K562 (cell line): ENCODE measurements around the gene CALCOCO2. TPM values are rescaled to one million over a fixed set of nuclear protein-coding genes. Genes with fewer than 3 reads are reported as not detected.

ENCODE experiments used
- ATAC-seq: fragments of 200-7000 bp; cut with Tn5 transposase; 3 replicates; pipeline ENCODE4 v1.9.1; 2020; ENCODE audit warnings: moderate library complexity
- BruUV-seq: library from RNA; stranded (reverse); fragments of 400-500 nt; replicated peaks from 2 replicates; lab custom pipeline; 2021; lab: Mats Ljungman, UMichigan
- CTCF ChIA-PET: fragments of 300-600 bp; formaldehyde crosslinking; extraction: SDS; loops from one replicate; lab custom pipeline; 2021; ENCODE audit warnings: low intra/inter-chr PET ratio; lab: Yijun Ruan, JAX
- POLR2A ChIA-PET: fragments of 300-600, 350-650 bp; sonication (Branson Sonifier 250); formaldehyde crosslinking; extraction: SDS; loops from one replicate; lab custom pipeline; 2021; ENCODE audit warnings: antibody characterized with exemption, inconsistent platforms; lab: Yijun Ruan, JAX
- DNase-seq, 4 experiments: peaks; one replicate each; pipeline versions ENCODE4 v3.0.0 to v3.0.0-alpha.2; 2011 to 2018; ENCODE audit warnings: low spot score in 3 of 4, mixed read lengths in 3 of 4; ENCODE audit errors: extremely low read depth in 1 of 4
- FAIRE-seq: peaks from 2 replicates; lab custom pipeline; 2011; peaks lifted over from hg19 to GRCh38; lab: Jason Lieb, UNC
- H2AFZ ChIP-seq: 2 replicates; pipeline ENCODE4 v1.6.0; 2011; ENCODE audit warnings: low read depth, low read length, control low read depth, inconsistent platforms
- H3K27ac ChIP-seq: fragments of 200-600 bp; 3 replicates; pipeline ENCODE4 v1.8.0; 2011; ENCODE audit warnings: low read depth, mild to moderate bottlenecking, control low read depth, inconsistent platforms, low read length, moderate library complexity, mixed read lengths; ENCODE audit errors: extremely low read depth
- H3K27me3 ChIP-seq, 2 experiments: fragments of 300-600 bp in 1 of 2; 2 replicates in 1 of 2; 3 replicates in 1 of 2; pipeline versions ENCODE4 v1.6.0 to v1.8.0; 2011; ENCODE audit warnings: inconsistent platforms in 2 of 2, low read length in 2 of 2, mild to moderate bottlenecking in 1 of 2, mixed read lengths in 1 of 2, moderate library complexity in 1 of 2; ENCODE audit not compliant: control insufficient read depth in 2 of 2, insufficient read depth in 2 of 2
- H3K36me3 ChIP-seq: fragments of 300-600 bp; 3 replicates; pipeline ENCODE4 v1.8.0; 2011; ENCODE audit warnings: mild to moderate bottlenecking, low read length, inconsistent platforms; ENCODE audit not compliant: control insufficient read depth, insufficient read depth
- H3K4me1 ChIP-seq, 2 experiments: fragments of 200-600 bp in 1 of 2; replicated peaks in 1 of 2; 2 replicates in 1 of 2; 3 replicates in 1 of 2; pipeline versions ENCODE4 v1.5.1 to v1.8.0; 2011; ENCODE audit warnings: inconsistent platforms in 2 of 2, low read length in 2 of 2, mild to moderate bottlenecking in 1 of 2, mixed read lengths in 1 of 2, moderate library complexity in 1 of 2; ENCODE audit not compliant: control insufficient read depth in 2 of 2, insufficient read depth in 2 of 2
- H3K4me2 ChIP-seq: 2 replicates; pipeline ENCODE4 v1.6.1; 2011; ENCODE audit warnings: low read length, control low read depth, inconsistent platforms, mixed read lengths; ENCODE audit not compliant: insufficient read depth
- H3K4me3 ChIP-seq: fragments of 200-600 bp; sonication (generic), shearing (Covaris generic); 2 replicates; pipeline ENCODE4 v1.5.1; 2016; ENCODE audit warnings: control low read depth, inconsistent platforms
- H3K79me2 ChIP-seq: fragments of 200-600 bp; 3 replicates; pipeline ENCODE4 v1.8.0; 2011; ENCODE audit warnings: low read length, inconsistent platforms; ENCODE audit not compliant: control insufficient read depth, insufficient read depth
- H3K9ac ChIP-seq, 2 experiments: 2 replicates each; pipeline versions ENCODE4 v1.6.0 to v1.6.1; 2011; ENCODE audit warnings: low read depth in 2 of 2, low read length in 2 of 2, control low read depth in 1 of 2, inconsistent platforms in 1 of 2, mild to moderate bottlenecking in 1 of 2, mixed read lengths in 1 of 2; ENCODE audit not compliant: insufficient read depth in 1 of 2
- H3K9me1 ChIP-seq: one replicate; pipeline ENCODE4 v1.6.0; 2011; ENCODE audit warnings: inconsistent platforms, mild to moderate bottlenecking, low read length, moderate library complexity; ENCODE audit not compliant: control insufficient read depth, insufficient read depth
- H3K9me3 ChIP-seq: replicated peaks from 2 replicates; pipeline ENCODE4 v1.5.1; 2011; ENCODE audit warnings: low read depth, low read length, inconsistent platforms; ENCODE audit not compliant: control insufficient read depth, insufficient read depth
- H4K20me1 ChIP-seq: replicated peaks from 2 replicates; pipeline ENCODE4 v1.6.1; 2011; ENCODE audit warnings: low read length, inconsistent platforms, mixed read lengths; ENCODE audit not compliant: control insufficient read depth, insufficient read depth
- CCAR2 ChIP-seq: fragments of 200-400 bp; formaldehyde crosslinking; IDR thresholded peaks from 2 replicates; pipeline ENCODE4 v1.6.1; 2017; ENCODE audit warnings: mild to moderate bottlenecking, low read depth, low read length
- FOXK2 ChIP-seq, 2 experiments: fragments of 450-650 bp; IDR thresholded peaks in 1 of 2; conservative IDR thresholded peaks in 1 of 2; 2 replicates each; pipeline ENCODE4 v1.6.1; 2016; ENCODE audit warnings: low read depth in 2 of 2, mild to moderate bottlenecking in 1 of 2
- GATA2 ChIP-seq: sonication (generic); formaldehyde crosslinking; IDR thresholded peaks from 2 replicates; pipeline ENCODE4 v1.4.0; 2020; ENCODE audit warnings: mild to moderate bottlenecking, missing genetic modification reagents
- JUND ChIP-seq, 2 experiments: IDR thresholded peaks; 2 replicates in 1 of 2; 3 replicates in 1 of 2; pipeline ENCODE4 v1.6.1; 2011; ENCODE audit warnings: borderline replicate concordance in 2 of 2, low read depth in 2 of 2, low read length in 2 of 2, improper control_type of control experiment in 1 of 2, missing biosample characterization in 1 of 2, missing genetic modification characterization in 1 of 2, missing genetic modification reagents in 1 of 2
- MAZ ChIP-seq, 2 experiments: fragments of 450-650 bp in 1 of 2; sonication (generic) in 1 of 2; formaldehyde crosslinking; IDR thresholded peaks in 1 of 2; conservative IDR thresholded peaks in 1 of 2; 2 replicates each; pipeline versions ENCODE4 v1.4.0 to v1.5.0; 2020; ENCODE audit warnings: mild to moderate bottlenecking in 1 of 2, missing genetic modification reagents in 1 of 2
- MTA1 ChIP-seq: fragments of 450-650 bp; IDR thresholded peaks from 2 replicates; pipeline ENCODE4 v1.6.1; 2017; ENCODE audit warnings: borderline replicate concordance
- MTA2 ChIP-seq: fragments of 450-650 bp; IDR thresholded peaks from 2 replicates; pipeline ENCODE4 v1.6.1; 2016; ENCODE audit warnings: low read depth
- RAD21 ChIP-seq, 2 experiments: fragments of 250-450 bp in 1 of 2; fragments of 450-650 bp in 1 of 2; sonication (Bioruptor Pico) in 1 of 2; formaldehyde crosslinking in 1 of 2; IDR thresholded peaks in 1 of 2; conservative IDR thresholded peaks in 1 of 2; 2 replicates each; pipeline versions ENCODE4 v1.4.0 to v1.8.0; 2020 to 2022; ENCODE audit warnings: mild to moderate bottlenecking in 2 of 2, moderate library complexity in 1 of 2
- SMARCA5 ChIP-seq: fragments of 450-650 bp; IDR thresholded peaks from 2 replicates; pipeline ENCODE4 v1.6.1; 2016
- TAF1 ChIP-seq: IDR thresholded peaks from 2 replicates; pipeline ENCODE4 v1.6.1; 2011; ENCODE audit warnings: mild to moderate bottlenecking, low read length, moderate library complexity; ENCODE audit not compliant: insufficient read depth, control insufficient read depth, severe bottlenecking; ENCODE audit errors: extremely low read depth
- WGBS: fragments of 100-300 bp; shearing (Covaris generic); methylation state at CpG from one replicate; pipeline ENCODE4 v1.1.6; 2016; ENCODE audit warnings: low coverage, mixed read lengths; ENCODE audit not compliant: insufficient coverage; ENCODE audit errors: missing lambda C conversion rate; 5-methylcytosine and 5-hydroxymethylcytosine counted together
- in situ Hi-C: fragments of 300-500 bp; cut with MboI; formaldehyde crosslinking; loops from 4 replicates; pipeline ENCODE4 v1.15.0; 2018; ENCODE audit warnings: inconsistent platforms, mixed read lengths
- intact Hi-C: fragments of 100-400 bp; cut with micrococcal nuclease; formaldehyde crosslinking; loops from 2 replicates; pipeline ENCODE4 v1.14.2; 2022
- polyA plus RNA-seq, 8 experiments: library from polyadenylated mRNA; depleted of rRNA in 4 of 8; stranded (reverse) in 5 of 8; unstranded in 3 of 8; fragments of >200 nt; fragmentation: Nextera tagmentation in 2 of 8; fragmentation: Illumina TruSeq in 1 of 8; extraction: Ambion mirVana in 2 of 8; extraction: Trizol in 1 of 8; gene quantifications; 2 replicates each; pipeline versions ENCODE4 v1.2.1 to v1.2.3, GENCODE V29; 2011 to 2014; ENCODE audit warnings: inconsistent platforms in 1 of 8, missing spikeins in 1 of 8
- total RNA-seq, 7 experiments: library from RNA; depleted of rRNA in 6 of 7; stranded (reverse); fragments of >200 nt in 6 of 7; fragmentation: Illumina TruSeq in 2 of 7; extraction: Trizol in 2 of 7; gene quantifications; 2 replicates each; pipeline versions ENCODE4 v1.2.1 to v1.2.3, GENCODE V29; 2011 to 2021; ENCODE audit warnings: low replicate concordance in 1 of 7
- TF ChIP-seq, protein P1 (sequence below): fragments of 450-650 bp; formaldehyde crosslinking; IDR thresholded peaks from 2 replicates; pipeline ENCODE4 v1.4.0; 2020; ENCODE audit warnings: mild to moderate bottlenecking, moderate library complexity
- TF ChIP-seq, protein P2 (sequence below): fragments of 450-650 bp; IDR thresholded peaks from 2 replicates; pipeline ENCODE4 v1.6.1; 2016; ENCODE audit warnings: borderline replicate concordance
- TF ChIP-seq, protein P3 (sequence below): sonication (generic); formaldehyde crosslinking; IDR thresholded peaks from 2 replicates; pipeline ENCODE4 v1.8.0; 2022; ENCODE audit warnings: mild to moderate bottlenecking, missing genetic modification reagents

The CALCOCO2 gene
- total and polyA plus RNA-seq, 9 of the 15 experiments (the other 6 are each of a cell fraction or from before 2014, with no cell fraction given) = 24.1 to 87.3 (median 67.5) TPM

DNA sequence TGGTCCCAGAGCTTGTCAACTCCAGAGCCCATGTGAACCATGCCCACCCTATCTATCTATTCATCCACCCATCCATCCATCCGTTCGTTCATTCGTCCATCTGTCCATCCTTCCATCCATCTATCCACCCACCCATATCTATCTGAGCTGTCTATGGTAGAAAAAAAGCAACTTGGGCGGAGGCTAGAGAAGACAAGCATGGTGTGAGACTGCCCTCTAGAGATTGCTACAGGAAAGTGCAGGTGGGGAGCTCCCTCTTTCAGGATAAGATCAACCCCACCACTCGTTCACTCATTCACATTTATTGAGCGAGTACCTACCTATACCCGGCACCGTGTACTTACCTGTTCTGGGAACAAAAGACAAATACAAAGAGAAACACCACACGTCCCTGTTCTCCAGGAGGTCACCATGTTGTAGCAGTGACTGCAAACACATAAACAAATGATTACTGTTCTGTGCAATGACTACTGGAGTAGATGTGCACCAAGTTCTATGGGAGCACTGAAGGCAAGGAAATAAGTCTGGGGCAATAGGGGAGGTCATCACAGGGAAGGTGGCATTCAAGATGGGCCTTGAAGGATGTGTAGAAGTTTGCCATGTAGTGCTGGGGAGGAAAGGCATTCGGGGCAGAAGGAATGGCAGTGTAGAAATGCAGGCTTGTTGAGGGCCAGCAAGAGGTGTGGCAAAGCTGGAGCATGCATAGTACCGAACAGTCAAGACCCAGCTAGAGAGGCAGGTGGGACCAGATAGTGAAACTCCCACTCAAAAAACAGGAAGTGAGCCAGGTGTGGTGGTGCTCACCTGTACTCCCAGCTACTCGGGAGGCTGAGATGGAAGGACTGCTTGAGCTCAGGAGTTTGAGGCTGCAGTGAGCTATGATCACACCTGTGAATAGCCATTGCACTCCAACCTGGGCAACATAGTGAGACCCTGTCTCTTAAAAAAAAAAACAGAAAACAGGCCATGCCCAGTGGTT lies 48.4 kb downstream of the CALCOCO2 start:
- FAIRE-seq (peak; percentile 93), ATAC-seq (peak; percentile 87), DNase-seq (peak; percentile 81 to 90 (median 86))
- 5% methylated on average over 11 of the region's 12 CpGs for WGBS
- no peak overlapping the region for H2AFZ ChIP-seq
- H3K4me3 ChIP-seq = no peak overlapping the region
- H3K36me3 ChIP-seq = no peaks in the 10 kb centered on the region
- intact Hi-C loops (loop anchor here (1.0 to 2.0 kb wide), 5 partner anchors 65 to 208 kb away; no protein-coding TSS in a partner anchor), in situ Hi-C loops (loop anchor here (5.0 kb wide), 1 partner anchor 197 kb away; no protein-coding TSS in a partner anchor)
- H3K9me1 ChIP-seq = no peaks in the 10 kb centered on the region
- H3K9ac ChIP-seq = no peak overlapping the region
- H3K4me2 ChIP-seq = no peak overlapping the region
- no peaks in the 10 kb centered on the region for H3K9me3 ChIP-seq
- H3K27me3 ChIP-seq = peaks cover 12 to 42% of the 10 kb centered on the region in 2 experiments; a peak in 4 of 5 replicates
- no TSS peak for BruUV-seq
- no peak overlapping the region for H3K27ac ChIP-seq
- ChIA-PET POLR2A (interaction anchor here (0.6 to 1.5 kb wide), 13 partner anchors 9 to 201 kb away, joined by 3 to 7 read pairs (median 4); partner anchors contain the start of gene ATP5MC1), CTCF (interaction anchor here (0.7 to 4.4 kb wide), 11 partner anchors 61 to 854 kb away, joined by 3 to 65 read pairs (median 9); no protein-coding TSS in a partner anchor)
- no peaks in the 10 kb centered on the region for H3K79me2 ChIP-seq
- no peaks in the 10 kb centered on the region; the same call in none of the 2 replicates for H4K20me1 ChIP-seq
- H3K4me1 ChIP-seq = 0 out of 5 replicates have a peak, but pooled peaks cover 0 to 3% of the 10 kb centered on the region in 2 experiments
- TF ChIP-seq JUND (IDR thresholded peaks at IDR 0.05; ENCODE audit: borderline replicate concordance, low read depth, low read length) (peak; percentile 21; the same call in 1 of the 2 replicates), JUND (tag; IDR thresholded peaks at IDR 0.05; ENCODE audit: borderline replicate concordance, low read depth, low read length) (no peak), MTA1 (no peak), CCAR2 (no peak), TAF1 (no peak), MAZ (CRISPR knock-in tag; conservative IDR thresholded peaks at IDR 0.05 in 1 of 2, IDR thresholded peaks at IDR 0.05 in 1 of 2) (peak in 1 of 2 experiments; percentile 24; a peak in 1 of 4 replicates), MTA2 (0 out of 2 replicates have a peak, but pooled peaks have one; percentile 9), GATA2 (peak; percentile 62; the same call in 1 of the 2 replicates), RAD21 (CRISPR knock-in tag; conservative IDR thresholded peaks at IDR 0.05 in 1 of 2, IDR thresholded peaks at IDR 0.05 in 1 of 2) (peak; percentile 93 to 96), SMARCA5 (0 out of 2 replicates have a peak, but pooled peaks have one; percentile 23), FOXK2 (conservative IDR thresholded peaks at IDR 0.05 in 1 of 2, IDR thresholded peaks at IDR 0.05 in 1 of 2; ENCODE audit: low read depth in 2 of 2) (0 out of 4 replicates have a peak, but pooled peaks of 1 of the 2 experiments have one; percentile 20)
- TF ChIP-seq, protein P1, sequence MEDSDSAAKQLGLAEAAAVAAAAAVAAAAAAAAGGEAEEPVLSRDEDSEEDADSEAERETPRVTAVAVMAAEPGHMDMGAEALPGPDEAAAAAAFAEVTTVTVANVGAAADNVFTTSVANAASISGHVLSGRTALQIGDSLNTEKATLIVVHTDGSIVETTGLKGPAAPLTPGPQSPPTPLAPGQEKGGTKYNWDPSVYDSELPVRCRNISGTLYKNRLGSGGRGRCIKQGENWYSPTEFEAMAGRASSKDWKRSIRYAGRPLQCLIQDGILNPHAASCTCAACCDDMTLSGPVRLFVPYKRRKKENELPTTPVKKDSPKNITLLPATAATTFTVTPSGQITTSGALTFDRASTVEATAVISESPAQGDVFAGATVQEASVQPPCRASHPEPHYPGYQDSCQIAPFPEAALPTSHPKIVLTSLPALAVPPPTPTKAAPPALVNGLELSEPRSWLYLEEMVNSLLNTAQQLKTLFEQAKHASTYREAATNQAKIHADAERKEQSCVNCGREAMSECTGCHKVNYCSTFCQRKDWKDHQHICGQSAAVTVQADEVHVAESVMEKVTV = peak; percentile 89
- TF ChIP-seq, protein P2, sequence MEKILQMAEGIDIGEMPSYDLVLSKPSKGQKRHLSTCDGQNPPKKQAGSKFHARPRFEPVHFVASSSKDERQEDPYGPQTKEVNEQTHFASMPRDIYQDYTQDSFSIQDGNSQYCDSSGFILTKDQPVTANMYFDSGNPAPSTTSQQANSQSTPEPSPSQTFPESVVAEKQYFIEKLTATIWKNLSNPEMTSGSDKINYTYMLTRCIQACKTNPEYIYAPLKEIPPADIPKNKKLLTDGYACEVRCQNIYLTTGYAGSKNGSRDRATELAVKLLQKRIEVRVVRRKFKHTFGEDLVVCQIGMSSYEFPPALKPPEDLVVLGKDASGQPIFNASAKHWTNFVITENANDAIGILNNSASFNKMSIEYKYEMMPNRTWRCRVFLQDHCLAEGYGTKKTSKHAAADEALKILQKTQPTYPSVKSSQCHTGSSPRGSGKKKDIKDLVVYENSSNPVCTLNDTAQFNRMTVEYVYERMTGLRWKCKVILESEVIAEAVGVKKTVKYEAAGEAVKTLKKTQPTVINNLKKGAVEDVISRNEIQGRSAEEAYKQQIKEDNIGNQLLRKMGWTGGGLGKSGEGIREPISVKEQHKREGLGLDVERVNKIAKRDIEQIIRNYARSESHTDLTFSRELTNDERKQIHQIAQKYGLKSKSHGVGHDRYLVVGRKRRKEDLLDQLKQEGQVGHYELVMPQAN = peak; percentile 23; the same call in 1 of the 2 replicates
- TF ChIP-seq, protein P3, sequence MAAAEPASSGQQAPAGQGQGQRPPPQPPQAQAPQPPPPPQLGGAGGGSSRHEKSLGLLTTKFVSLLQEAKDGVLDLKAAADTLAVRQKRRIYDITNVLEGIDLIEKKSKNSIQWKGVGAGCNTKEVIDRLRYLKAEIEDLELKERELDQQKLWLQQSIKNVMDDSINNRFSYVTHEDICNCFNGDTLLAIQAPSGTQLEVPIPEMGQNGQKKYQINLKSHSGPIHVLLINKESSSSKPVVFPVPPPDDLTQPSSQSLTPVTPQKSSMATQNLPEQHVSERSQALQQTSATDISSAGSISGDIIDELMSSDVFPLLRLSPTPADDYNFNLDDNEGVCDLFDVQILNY = 0 out of 2 replicates have a peak, but pooled peaks have one; percentile 20
